ENCODE results near the gene TMEM39B. TPM values are rescaled to one million over a fixed set of nuclear protein-coding genes. Genes with fewer than 3 reads are reported as not detected.
"Not testable (repeated sequence)": the region's sequence is repeated elsewhere in the genome, so short reads cannot be mapped to it uniquely, and the experiment has no call there.

Gene TMEM39B
- total and polyA plus RNA-seq, 2 experiments from 2014 or later = 10.1 to 17.8 TPM

DNA sequence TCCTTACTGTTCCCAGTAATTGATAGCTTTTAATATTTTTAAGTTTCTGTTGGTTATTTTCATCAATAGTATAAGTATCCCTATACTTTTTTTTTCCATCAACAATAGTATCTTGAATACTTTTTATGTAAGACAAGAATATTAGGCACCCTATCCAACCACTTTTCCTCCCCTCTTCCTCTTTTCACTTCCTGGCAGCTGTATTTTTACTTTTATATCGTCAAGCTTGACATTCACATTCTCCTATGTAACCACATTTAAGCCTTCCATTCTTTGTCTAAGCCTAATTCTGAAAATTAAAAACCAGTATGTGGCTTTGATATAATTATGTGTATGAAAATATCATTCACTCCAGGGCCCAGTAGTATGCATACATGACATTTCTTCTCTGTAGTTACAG lies 9.3 kb downstream of the TMEM39B start (continued):
- TF ChIP-seq, protein P1, sequence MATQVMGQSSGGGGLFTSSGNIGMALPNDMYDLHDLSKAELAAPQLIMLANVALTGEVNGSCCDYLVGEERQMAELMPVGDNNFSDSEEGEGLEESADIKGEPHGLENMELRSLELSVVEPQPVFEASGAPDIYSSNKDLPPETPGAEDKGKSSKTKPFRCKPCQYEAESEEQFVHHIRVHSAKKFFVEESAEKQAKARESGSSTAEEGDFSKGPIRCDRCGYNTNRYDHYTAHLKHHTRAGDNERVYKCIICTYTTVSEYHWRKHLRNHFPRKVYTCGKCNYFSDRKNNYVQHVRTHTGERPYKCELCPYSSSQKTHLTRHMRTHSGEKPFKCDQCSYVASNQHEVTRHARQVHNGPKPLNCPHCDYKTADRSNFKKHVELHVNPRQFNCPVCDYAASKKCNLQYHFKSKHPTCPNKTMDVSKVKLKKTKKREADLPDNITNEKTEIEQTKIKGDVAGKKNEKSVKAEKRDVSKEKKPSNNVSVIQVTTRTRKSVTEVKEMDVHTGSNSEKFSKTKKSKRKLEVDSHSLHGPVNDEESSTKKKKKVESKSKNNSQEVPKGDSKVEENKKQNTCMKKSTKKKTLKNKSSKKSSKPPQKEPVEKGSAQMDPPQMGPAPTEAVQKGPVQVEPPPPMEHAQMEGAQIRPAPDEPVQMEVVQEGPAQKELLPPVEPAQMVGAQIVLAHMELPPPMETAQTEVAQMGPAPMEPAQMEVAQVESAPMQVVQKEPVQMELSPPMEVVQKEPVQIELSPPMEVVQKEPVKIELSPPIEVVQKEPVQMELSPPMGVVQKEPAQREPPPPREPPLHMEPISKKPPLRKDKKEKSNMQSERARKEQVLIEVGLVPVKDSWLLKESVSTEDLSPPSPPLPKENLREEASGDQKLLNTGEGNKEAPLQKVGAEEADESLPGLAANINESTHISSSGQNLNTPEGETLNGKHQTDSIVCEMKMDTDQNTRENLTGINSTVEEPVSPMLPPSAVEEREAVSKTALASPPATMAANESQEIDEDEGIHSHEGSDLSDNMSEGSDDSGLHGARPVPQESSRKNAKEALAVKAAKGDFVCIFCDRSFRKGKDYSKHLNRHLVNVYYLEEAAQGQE (IDR thresholded peaks at IDR 0.05; ENCODE audit: unreplicated experiment) = no peak
- TF ChIP-seq NANOG (IDR thresholded peaks at IDR 0.05; ENCODE audit: borderline replicate concordance) (no peak), ZNF114 (CRISPR knock-in tag; IDR thresholded peaks at IDR 0.05) (no peak), JUNB (IDR thresholded peaks at IDR 0.05; ENCODE audit: unreplicated experiment) (no peak), ZNF331 (CRISPR knock-in tag; IDR thresholded peaks at IDR 0.05; ENCODE audit: low read depth) (no peak)

DNA sequence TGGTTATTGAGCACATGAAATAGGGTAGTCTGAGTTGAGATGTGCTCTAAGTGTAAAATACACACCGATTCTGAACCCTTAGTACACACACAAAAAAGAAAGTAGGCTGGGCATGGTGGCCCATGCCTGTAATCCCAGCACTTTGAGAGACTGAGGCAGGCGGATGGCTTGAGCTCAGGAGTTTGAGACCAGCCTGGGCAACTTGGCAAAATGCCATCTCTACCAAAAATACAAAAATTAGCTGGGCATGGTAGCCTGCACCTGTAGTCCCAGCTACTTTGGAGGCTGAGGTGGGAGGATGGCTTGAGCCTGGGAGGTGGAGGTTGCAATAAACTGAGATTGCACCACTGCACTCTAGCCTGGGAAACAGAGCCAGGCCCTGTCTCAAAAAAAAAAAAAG lies 13.6 kb downstream of the TMEM39B start:
- not testable (repeated sequence) for H3K4me1 Mint-ChIP-seq; H3K27ac Mint-ChIP-seq; H2AFZ ChIP-seq; H3K36me3 ChIP-seq (ENCODE audit: insufficient read depth); H3K79me2 ChIP-seq (replicated peaks; ENCODE audit: insufficient read depth); H3K4me3 Mint-ChIP-seq; H3F3A ChIP-seq (replicated peaks; ENCODE audit: low read depth); H3K4me1 ChIP-seq (ENCODE audit: insufficient read depth); ATAC-seq; H3K27ac ChIP-seq (ENCODE audit: low read depth); H3K9me2 ChIP-seq (ENCODE audit: insufficient read depth); DNase-seq (ENCODE audit: low spot score); H3K27me3 Mint-ChIP-seq (ENCODE audit: insufficient read depth, low read depth, poor library complexity); H3K9me3 Mint-ChIP-seq; H4K20me1 ChIP-seq (replicated peaks; ENCODE audit: insufficient read depth); H3K4me3 ChIP-seq; H3K27me3 ChIP-seq (ENCODE audit: insufficient read depth); H3K4me2 ChIP-seq
- H3K36me3 Mint-ChIP-seq (ENCODE audit: low read depth) = peaks cover 45% of the 10 kb centered on the region

DNA sequence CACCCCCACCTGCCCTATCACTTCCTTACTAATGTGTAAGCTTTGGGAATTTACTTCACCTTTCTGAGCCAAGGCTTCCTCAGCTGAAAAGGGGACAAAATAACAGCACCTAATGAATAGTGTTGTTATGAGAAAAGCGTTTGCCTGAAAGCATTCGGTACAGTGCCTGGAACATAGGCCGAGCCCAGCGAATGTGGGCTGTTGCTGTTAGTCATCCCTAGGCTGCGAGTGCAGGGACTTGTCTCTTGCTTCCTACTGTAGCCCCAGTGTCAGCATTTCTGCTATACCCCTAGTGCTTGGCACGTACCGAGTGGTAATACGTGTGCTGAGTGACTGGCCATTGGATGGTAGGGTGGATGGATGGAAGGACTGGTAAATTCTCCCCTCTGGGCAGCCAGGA lies 18.4 kb downstream of the TMEM39B start:
- ATAC-seq (no peak), DNase-seq (ENCODE audit: low spot score) (no peak)
- Histone ChIP-seq H4K20me1 (replicated peaks; ENCODE audit: insufficient read depth) (0 out of 2 replicates have a peak, but pooled peaks cover under 1% of the 10 kb centered on the region), H3K27ac (ENCODE audit: low read depth) (no peak overlapping the region), H3K79me2 (replicated peaks; ENCODE audit: insufficient read depth) (no peaks in the 10 kb centered on the region), H3K4me1 (ENCODE audit: insufficient read depth) (no peaks in the 10 kb centered on the region), H3F3A (replicated peaks; ENCODE audit: low read depth) (no peaks in the 10 kb centered on the region), H3K4me2 (no peak overlapping the region), H3K27me3 (ENCODE audit: insufficient read depth) (no peaks in the 10 kb centered on the region), H2AFZ (no peak overlapping the region), H3K36me3 (ENCODE audit: insufficient read depth) (no peaks in the 10 kb centered on the region), H3K4me3 (no peak overlapping the region), H3K9me2 (ENCODE audit: insufficient read depth) (no peaks in the 10 kb centered on the region)
- Mint-ChIP-seq H3K27ac (no peak overlapping the region), H3K27me3 (ENCODE audit: insufficient read depth, low read depth, poor library complexity) (peaks cover 4% of the 10 kb centered on the region), H3K4me1 (peaks cover 3% of the 10 kb centered on the region; the same call in 1 of the 3 replicates), H3K36me3 (ENCODE audit: low read depth) (peaks cover 49% of the 10 kb centered on the region), H3K9me3 (no peaks in the 10 kb centered on the region), H3K4me3 (no peak overlapping the region)
- TF ChIP-seq ZNF114 (CRISPR knock-in tag; IDR thresholded peaks at IDR 0.05) = no peak
- TF ChIP-seq NANOG (IDR thresholded peaks at IDR 0.05; ENCODE audit: borderline replicate concordance) = no peak
- TF ChIP-seq, protein P2, sequence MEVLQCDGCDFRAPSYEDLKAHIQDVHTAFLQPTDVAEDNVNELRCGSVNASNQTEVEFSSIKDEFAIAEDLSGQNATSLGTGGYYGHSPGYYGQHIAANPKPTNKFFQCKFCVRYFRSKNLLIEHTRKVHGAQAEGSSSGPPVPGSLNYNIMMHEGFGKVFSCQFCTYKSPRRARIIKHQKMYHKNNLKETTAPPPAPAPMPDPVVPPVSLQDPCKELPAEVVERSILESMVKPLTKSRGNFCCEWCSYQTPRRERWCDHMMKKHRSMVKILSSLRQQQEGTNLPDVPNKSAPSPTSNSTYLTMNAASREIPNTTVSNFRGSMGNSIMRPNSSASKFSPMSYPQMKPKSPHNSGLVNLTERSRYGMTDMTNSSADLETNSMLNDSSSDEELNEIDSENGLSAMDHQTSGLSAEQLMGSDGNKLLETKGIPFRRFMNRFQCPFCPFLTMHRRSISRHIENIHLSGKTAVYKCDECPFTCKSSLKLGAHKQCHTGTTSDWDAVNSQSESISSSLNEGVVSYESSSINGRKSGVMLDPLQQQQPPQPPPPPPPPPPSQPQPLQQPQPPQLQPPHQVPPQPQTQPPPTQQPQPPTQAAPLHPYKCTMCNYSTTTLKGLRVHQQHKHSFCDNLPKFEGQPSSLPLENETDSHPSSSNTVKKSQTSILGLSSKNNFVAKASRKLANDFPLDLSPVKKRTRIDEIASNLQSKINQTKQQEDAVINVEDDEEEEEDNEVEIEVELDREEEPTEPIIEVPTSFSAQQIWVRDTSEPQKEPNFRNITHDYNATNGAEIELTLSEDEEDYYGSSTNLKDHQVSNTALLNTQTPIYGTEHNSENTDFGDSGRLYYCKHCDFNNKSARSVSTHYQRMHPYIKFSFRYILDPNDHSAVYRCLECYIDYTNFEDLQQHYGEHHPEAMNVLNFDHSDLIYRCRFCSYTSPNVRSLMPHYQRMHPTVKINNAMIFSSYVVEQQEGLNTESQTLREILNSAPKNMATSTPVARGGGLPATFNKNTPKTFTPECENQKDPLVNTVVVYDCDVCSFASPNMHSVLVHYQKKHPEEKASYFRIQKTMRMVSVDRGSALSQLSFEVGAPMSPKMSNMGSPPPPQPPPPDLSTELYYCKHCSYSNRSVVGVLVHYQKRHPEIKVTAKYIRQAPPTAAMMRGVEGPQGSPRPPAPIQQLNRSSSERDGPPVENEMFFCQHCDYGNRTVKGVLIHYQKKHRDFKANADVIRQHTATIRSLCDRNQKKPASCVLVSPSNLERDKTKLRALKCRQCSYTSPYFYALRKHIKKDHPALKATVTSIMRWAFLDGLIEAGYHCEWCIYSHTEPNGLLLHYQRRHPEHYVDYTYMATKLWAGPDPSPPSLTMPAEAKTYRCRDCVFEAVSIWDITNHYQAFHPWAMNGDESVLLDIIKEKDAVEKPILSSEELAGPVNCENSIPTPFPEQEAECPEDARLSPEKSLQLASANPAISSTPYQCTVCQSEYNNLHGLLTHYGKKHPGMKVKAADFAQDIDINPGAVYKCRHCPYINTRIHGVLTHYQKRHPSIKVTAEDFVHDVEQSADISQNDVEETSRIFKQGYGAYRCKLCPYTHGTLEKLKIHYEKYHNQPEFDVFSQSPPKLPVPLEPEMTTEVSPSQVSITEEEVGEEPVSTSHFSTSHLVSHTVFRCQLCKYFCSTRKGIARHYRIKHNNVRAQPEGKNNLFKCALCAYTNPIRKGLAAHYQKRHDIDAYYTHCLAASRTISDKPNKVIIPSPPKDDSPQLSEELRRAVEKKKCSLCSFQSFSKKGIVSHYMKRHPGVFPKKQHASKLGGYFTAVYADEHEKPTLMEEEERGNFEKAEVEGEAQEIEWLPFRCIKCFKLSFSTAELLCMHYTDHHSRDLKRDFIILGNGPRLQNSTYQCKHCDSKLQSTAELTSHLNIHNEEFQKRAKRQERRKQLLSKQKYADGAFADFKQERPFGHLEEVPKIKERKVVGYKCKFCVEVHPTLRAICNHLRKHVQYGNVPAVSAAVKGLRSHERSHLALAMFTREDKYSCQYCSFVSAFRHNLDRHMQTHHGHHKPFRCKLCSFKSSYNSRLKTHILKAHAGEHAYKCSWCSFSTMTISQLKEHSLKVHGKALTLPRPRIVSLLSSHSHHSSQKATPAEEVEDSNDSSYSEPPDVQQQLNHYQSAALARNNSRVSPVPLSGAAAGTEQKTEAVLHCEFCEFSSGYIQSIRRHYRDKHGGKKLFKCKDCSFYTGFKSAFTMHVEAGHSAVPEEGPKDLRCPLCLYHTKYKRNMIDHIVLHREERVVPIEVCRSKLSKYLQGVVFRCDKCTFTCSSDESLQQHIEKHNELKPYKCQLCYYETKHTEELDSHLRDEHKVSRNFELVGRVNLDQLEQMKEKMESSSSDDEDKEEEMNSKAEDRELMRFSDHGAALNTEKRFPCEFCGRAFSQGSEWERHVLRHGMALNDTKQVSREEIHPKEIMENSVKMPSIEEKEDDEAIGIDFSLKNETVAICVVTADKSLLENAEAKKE (CRISPR knock-in tag; IDR thresholded peaks at IDR 0.05) = no peak
- TF ChIP-seq, protein P3, sequence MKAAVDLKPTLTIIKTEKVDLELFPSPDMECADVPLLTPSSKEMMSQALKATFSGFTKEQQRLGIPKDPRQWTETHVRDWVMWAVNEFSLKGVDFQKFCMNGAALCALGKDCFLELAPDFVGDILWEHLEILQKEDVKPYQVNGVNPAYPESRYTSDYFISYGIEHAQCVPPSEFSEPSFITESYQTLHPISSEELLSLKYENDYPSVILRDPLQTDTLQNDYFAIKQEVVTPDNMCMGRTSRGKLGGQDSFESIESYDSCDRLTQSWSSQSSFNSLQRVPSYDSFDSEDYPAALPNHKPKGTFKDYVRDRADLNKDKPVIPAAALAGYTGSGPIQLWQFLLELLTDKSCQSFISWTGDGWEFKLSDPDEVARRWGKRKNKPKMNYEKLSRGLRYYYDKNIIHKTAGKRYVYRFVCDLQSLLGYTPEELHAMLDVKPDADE (IDR thresholded peaks at IDR 0.05) = no peak

Measured in GM23338 (cell line).